Bone marrow (tissue), 2 donors: ENCODE results near the gene SLC49A3.
"Not testable (repeated sequence)": the region's sequence is repeated elsewhere in the genome, so short reads cannot be mapped to it uniquely, and the experiment has no call there.

Source experiments
- DNase-seq, 2 donors: peaks; one replicate each; lab custom pipeline; 2025; lab: John Stamatoyannopoulos, UW

SLC49A3 gene

GRCh38 chr4:703336-704197 lies 14.6 kb upstream of the SLC49A3 start:
- no peak for DNase-seq

- no peak for DNase-seq
Measured at GRCh38 chr4:702618-703048, 13.7 kb upstream of the SLC49A3 start.

DNA sequence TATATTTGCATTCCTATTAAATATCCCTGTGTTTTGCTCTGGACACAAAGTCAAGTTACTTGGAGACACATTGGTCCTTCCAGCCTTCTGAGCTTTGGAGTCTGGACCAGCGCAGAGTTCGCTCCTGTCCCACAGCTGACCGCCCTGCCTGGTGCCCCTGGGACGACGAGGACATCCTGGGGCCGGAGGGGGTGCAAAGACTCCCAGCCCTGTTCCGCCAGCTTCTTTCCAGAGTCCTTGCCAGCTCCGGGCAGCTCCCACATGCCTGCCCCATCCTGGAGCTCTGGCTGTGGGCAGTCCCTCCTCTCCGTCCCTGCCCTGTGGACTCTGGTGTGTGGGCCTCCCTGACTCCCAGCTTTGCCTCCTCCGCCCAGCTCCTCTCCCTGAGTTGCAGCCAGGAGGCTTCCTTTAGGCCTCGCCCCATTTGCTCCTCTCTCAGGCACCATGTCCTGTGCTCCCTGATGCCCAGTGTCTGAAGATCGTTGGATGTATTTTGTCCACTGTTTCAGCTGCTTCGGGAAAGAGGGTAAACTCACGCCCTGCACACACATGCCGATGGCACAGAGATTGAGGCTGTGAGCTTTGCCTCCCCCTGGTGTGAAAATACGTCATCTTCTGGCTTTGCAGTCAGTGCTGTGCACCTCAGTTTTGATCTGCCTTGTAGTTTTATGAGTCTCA lies 11.8 kb upstream of the SLC49A3 start:
- no peak for DNase-seq

GRCh38 chr4:699816-700580 lies 11.0 kb upstream of the SLC49A3 start:
- DNase-seq = no peak

- not testable (repeated sequence) for DNase-seq
Measured at GRCh38 chr4:694341-694940, 5.5 kb upstream of the SLC49A3 start.

- no peak for DNase-seq
Measured at GRCh38 chr4:692771-693554, 4.0 kb upstream of the SLC49A3 start.

DNA sequence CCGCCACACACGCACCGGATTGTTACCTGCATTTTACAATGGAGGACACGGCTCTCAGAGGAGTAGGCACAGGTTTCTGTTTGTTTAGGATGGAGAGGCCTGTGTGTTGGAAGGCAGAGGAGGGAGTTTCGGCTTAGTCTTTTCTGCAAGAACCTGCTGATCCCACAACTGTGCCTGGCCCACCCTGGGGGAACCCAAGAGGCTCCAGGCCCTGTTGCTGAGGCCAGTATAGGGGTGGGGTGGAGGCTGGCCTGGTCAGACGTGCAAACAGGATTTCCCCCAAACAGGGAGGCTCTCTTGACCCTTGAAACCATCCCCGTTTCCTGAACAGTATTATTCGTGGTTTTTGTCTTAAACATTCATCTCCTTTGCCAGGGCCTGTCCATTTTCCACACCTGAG lies 772 bp upstream of the SLC49A3 start:
- no peak for DNase-seq

- DNase-seq = no peak
Measured at GRCh38 chr4:687971-688853, 739 bp downstream of the SLC49A3 start.

DNA sequence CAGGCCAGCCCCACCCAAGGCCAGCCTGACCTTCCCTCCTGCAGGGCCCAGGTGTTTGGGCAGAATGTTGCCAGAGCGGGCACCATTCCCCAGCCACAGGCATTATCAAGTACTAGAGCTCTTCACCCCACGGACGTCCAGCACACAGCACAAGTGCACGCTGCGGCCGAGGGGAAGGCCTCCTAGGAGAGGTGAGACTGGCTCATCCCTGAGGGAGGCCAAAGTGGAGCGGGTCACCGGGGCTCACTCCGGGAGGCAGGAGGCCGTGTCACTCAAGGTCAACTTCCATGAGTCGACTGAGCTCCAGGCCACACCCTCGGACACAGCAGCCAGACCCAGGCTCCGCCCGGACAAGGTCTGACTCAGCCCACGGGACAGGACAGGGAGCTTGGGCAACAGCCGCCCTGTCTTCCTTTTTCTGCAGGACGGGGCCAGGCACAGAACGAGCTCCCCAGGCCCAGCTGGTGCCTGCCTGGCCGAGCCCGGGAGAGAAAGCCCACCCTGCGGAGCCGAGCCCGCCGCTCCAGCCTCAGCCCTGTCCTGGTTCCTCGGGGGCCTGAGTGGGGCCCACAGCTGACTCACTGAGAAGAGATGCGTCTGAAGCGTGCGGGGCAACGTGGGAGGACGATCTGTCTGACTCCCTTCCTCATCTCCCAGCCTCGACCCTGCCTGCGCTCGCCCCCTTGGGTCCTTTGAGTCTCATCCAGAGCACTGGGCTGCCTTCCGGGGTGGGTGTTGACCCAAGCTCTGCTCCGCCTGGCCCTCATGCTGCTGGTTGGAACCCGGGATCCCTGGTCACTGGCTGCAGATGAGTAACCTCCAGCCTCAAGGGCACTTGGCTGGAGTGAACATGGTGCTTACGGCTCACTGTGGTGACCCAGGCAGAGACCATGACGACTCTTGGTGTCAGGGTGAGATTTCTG lies 1.6 kb downstream of the SLC49A3 start:
- DNase-seq = peak in 1 of 2 donors; percentile 62

DNA sequence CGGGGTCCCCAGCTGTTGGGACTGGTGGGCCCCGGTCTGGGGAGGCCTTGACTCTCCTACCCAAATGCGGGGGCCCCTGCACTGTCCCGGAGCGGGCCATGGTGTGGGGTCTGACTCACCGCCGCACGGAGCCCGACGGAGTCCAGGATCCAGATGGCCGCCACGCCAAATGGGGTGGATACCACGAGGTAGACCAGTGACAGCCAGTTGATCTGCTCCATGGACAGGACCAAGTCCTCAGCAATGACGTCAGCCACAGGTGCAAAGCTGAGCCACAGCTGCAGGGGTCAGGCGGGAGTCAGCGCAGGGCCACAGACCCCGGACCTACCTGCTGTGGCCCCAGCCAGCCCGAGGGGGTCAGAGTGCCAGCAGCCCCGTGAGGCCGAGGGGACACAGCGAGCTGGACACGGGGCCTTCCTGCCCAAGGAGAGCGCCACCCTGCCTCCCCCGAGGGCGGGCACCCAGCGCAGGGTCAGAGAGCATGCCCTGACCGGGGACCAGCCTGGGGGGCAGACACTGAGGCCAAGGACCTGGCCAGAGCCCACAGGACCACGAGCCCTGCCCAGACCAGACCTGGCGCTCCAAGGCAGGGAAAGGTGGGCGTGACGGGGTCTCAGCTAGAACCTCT lies 2.4 kb downstream of the SLC49A3 start:
- DNase-seq = no peak

- DNase-seq = no peak
Measured at GRCh38 chr4:685679-686412, 3.1 kb downstream of the SLC49A3 start.

DNA sequence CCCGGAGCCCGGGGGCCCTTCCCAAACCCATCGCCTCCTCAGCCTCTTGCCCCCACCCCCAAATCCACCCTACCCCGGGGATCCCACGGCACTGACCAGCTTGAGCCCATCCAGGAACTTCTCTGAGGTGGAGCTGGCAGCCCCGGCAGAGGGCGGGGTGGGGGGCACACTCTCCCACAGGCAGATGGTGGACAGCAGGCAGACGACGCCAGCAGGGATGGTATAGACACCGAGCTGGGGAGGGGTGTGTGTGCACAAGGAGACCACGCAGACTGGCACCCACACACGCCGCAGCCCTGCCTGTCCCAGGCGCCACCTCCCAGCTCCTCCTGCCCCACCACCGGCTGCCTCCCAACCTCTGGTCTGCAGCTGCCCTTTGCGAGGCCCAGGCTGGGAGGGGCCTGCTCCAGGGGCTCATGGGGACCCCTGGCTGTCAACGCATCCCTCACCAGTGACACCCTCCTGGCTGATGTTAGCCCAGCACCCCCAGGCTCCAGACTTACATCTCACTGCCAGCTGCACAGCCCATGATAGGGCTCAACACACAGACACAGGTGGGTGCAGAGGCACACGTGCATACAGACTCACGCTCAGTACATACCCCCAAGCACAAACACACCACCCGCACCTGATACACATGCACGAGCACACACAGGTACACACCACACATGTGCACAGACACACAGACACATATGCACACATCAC lies 4.2 kb downstream of the SLC49A3 start:
- no peak for DNase-seq

GRCh38 chr4:683982-684622 lies 4.8 kb downstream of the SLC49A3 start:
- DNase-seq = no peak

DNA sequence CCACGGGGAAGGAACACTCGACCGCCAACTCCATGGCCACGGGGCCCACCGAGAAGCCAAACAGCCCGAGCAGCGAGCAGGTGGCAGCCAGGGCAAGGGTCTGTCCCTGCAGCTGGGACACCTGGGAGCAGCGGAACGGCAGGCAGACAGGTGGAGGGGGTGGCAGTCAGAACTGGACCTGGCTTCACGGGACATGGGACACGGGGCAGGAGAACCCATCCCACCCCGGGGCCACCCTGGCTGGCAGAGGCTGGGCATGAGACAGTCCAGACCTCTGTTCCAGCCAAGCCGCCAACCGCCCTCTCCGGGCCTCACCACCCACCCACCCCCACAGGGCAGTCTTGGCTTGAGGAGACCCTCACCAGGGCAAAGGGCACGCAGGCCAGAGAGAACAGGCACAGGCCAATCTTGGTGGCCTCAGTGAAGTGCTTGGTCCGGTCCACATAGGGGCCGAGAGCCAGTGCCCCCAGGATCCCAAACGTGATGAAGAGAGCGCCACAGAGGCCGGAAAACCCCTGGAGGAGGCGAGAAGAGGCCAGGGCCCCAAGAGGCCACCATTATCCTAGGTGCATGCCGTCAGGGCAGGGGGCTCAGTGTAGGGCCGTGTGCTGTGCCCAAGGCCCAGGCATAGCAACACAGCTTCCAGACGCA lies 5.6 kb downstream of the SLC49A3 start:
- DNase-seq = no peak

- DNase-seq = no peak
Measured at GRCh38 chr4:682490-683172, 6.3 kb downstream of the SLC49A3 start.
